Measurements from ENCODE around the gene CNTRL. TPM values are rescaled to one million over a fixed set of nuclear protein-coding genes. Genes with fewer than 3 reads are reported as not detected.
A peak's percentile ranks its signal among the peaks of the same experiment; 100 is the strongest.

CNTRL gene
- total RNA-seq, 1 donor from 2014 or later: 18.2 TPM

DNA sequence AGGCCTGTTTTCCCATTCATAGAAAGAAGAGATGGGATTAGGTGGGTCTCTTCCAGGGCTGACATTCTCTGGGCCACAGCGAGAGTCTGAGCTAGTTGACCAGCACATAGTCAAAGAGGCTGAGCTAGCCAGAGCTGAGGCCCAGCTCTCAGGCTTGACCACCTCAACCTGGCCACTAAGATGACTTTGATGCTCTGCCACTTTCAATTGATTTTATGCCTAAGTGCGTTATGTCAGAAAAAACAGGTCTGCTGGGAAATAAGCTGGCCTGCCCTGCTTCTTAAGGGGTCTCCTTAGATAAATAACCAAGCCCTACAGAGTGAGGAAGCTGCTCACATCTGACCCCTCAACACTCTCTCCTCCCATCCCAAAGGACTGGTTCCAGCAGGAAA, 146.9 kb downstream of the CNTRL start:
- TF ChIP-seq, protein P1, sequence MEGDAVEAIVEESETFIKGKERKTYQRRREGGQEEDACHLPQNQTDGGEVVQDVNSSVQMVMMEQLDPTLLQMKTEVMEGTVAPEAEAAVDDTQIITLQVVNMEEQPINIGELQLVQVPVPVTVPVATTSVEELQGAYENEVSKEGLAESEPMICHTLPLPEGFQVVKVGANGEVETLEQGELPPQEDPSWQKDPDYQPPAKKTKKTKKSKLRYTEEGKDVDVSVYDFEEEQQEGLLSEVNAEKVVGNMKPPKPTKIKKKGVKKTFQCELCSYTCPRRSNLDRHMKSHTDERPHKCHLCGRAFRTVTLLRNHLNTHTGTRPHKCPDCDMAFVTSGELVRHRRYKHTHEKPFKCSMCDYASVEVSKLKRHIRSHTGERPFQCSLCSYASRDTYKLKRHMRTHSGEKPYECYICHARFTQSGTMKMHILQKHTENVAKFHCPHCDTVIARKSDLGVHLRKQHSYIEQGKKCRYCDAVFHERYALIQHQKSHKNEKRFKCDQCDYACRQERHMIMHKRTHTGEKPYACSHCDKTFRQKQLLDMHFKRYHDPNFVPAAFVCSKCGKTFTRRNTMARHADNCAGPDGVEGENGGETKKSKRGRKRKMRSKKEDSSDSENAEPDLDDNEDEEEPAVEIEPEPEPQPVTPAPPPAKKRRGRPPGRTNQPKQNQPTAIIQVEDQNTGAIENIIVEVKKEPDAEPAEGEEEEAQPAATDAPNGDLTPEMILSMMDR (IDR thresholded peaks at IDR 0.05; ENCODE audit: unreplicated experiment): no peak
- H3K9me3 Mint-ChIP-seq (ENCODE audit: low read depth): no peaks in the 10 kb centered on the region
- no peak overlapping the region for H3K4me3 Mint-ChIP-seq (ENCODE audit: low read depth)
- H3K36me3 Mint-ChIP-seq (ENCODE audit: insufficient read depth): no peaks in the 10 kb centered on the region
- no peak overlapping the region for H3K27ac Mint-ChIP-seq
- H3K4me1 Mint-ChIP-seq (ENCODE audit: low read depth): no peaks in the 10 kb centered on the region
- DNase-seq (ENCODE audit: low spot score, unreplicated experiment): no peak
- peaks cover 3% of the 10 kb centered on the region for H3K27me3 Mint-ChIP-seq

DNA sequence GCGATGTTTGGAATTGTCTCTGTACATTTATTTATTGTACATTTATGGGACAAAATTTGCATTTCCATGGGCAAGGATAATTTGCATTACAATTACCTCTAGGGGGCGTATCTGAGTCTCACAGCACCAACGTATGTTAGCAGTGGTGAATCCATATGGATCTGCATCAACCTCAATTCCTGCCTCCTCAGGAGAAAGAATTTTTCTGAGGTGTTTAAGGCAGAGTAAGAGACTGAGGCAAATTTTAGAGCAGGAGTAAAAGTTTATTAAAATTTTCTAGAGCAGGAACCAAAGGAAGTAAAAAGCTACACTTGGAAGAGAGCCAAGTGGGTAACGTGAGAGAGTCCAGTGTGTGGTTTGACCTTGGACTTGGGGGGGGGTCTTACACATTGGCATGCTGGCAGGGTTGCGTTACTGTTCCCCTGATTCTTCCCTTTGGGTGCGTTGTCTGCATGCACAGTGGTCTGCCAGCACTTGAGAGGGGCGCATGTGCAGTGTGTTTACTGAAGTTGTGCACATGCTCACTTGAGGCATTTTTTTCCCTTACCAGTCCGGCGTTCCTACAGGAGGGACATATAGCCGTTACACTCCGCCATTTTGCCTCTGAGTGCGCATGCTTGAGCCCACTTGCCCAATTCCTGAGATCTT, 147.9 kb downstream of the CNTRL start:
- TF ChIP-seq, protein P1 (IDR thresholded peaks at IDR 0.05; ENCODE audit: unreplicated experiment): peak; percentile 63
- no peak for DNase-seq (ENCODE audit: low spot score, unreplicated experiment)
- no peaks in the 10 kb centered on the region for H3K4me1 Mint-ChIP-seq (ENCODE audit: low read depth)

GRCh38 chr9:121225240-121225639, 150.5 kb downstream of the CNTRL start:
- H3K9me3 Mint-ChIP-seq (ENCODE audit: low read depth): no peaks in the 10 kb centered on the region
- TF ChIP-seq, protein P1 (IDR thresholded peaks at IDR 0.05; ENCODE audit: unreplicated experiment): no peak
- no peak overlapping the region for H3K4me3 Mint-ChIP-seq (ENCODE audit: low read depth)
- no peak for DNase-seq (ENCODE audit: low spot score, unreplicated experiment)
- H3K36me3 Mint-ChIP-seq (ENCODE audit: insufficient read depth): no peaks in the 10 kb centered on the region
- H3K27ac Mint-ChIP-seq: no peak overlapping the region
- no peaks in the 10 kb centered on the region for H3K4me1 Mint-ChIP-seq (ENCODE audit: low read depth)
- H3K27me3 Mint-ChIP-seq: peaks cover 3% of the 10 kb centered on the region

More for the DNA sequence above, 147.9 kb downstream of the CNTRL start:
- Mint-ChIP-seq H3K4me3 (ENCODE audit: low read depth) (no peak overlapping the region), H3K9me3 (ENCODE audit: low read depth) (no peaks in the 10 kb centered on the region), H3K27ac (no peak overlapping the region), H3K36me3 (ENCODE audit: insufficient read depth) (no peaks in the 10 kb centered on the region), H3K27me3 (peaks cover 3% of the 10 kb centered on the region)

DNA sequence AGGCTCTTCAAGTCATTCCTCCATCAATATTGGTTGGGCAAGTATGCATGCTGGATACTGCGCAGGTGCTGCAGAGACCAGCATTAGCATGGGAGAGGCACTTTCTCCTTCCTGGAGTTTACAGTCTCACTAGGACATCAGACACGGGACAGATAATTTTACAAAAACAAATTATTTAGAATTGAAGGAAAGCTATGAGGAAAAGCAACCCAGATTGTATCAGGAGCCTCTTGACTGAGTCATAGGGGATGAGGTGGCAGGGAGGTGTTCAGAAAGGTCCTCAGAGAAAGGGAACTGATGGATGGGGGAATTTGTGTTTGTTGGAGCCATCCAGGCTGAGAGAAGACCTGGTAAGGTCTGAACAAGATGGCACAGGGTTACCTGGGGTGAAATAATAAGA, 151.4 kb downstream of the CNTRL start:
- TF ChIP-seq, protein P1 (IDR thresholded peaks at IDR 0.05; ENCODE audit: unreplicated experiment): no peak
- Mint-ChIP-seq H3K27me3 (peaks cover 3% of the 10 kb centered on the region), H3K27ac (no peak overlapping the region), H3K4me1 (ENCODE audit: low read depth) (no peaks in the 10 kb centered on the region), H3K36me3 (ENCODE audit: insufficient read depth) (no peaks in the 10 kb centered on the region), H3K4me3 (ENCODE audit: low read depth) (no peak overlapping the region), H3K9me3 (ENCODE audit: low read depth) (no peaks in the 10 kb centered on the region)
- DNase-seq (ENCODE audit: low spot score, unreplicated experiment): no peak

Other genes starting within 250 kb of the CNTRL start
- gene PSMD5, start 232.0 kb upstream of the CNTRL start, total RNA-seq: 47.9 and 50.1 TPM in 2 replicates
- 27.2 and 28.4 TPM in 2 replicates for gene PHF19, start 197.8 kb upstream of the CNTRL start, total RNA-seq
- gene TRAF1, start 148.2 kb upstream of the CNTRL start, total RNA-seq: 6.7 TPM in 2 replicates
- gene C5, start 24.7 kb upstream of the CNTRL start, total RNA-seq: 42.8 and 47.1 TPM in 2 replicates
- gene RAB14, start 126.9 kb downstream of the CNTRL start, total RNA-seq: 53.7 and 55.4 TPM in 2 replicates
- 35.0 and 41.4 TPM in 2 replicates for gene GSN, start 193.2 kb downstream of the CNTRL start, total RNA-seq